Spleen (tissue), 7 donors: ENCODE measurements around the gene NARS2.

Source experiments
- POLR2A ChIP-seq, 3 donors: fragments of 450-650 bp; IDR thresholded peaks; one replicate each; pipeline ENCODE4 v1.5.1; 2017; ENCODE audit warnings: antibody characterized with exemption in 3 of 3, mild to moderate bottlenecking in 1 of 3
- POLR2AphosphoS5 ChIP-seq, 3 donors: sonication (generic); formaldehyde crosslinking; IDR thresholded peaks; one replicate each; pipeline ENCODE4 v1.5.1; 2017; ENCODE audit warnings: antibody characterized with exemption in 3 of 3
- TF ChIP-seq, protein P1 (sequence below), 11 experiments: fragments of 200-600 bp in 7 of 11; fragments of 450-650 bp in 4 of 11; sonication (generic) in 4 of 11; IDR thresholded peaks in 8 of 11; conservative IDR thresholded peaks in 3 of 11; 1 replicate in 7 of 11; 2 replicates in 4 of 11; pipeline versions ENCODE4 v1.4.0 to v1.8.0; 2016 to 2021; ENCODE audit warnings: antibody characterized with exemption in 11 of 11, inconsistent platforms in 4 of 11, mild to moderate bottlenecking in 1 of 11
- donor health status: DM: no; HTN: no; CAD: no; lungs with moderate emphysema.
- donor health status: DM: no; HTN: no; CAD: no.
- donor health status: DM: no; HTN: no; CAD: no.

DNA sequence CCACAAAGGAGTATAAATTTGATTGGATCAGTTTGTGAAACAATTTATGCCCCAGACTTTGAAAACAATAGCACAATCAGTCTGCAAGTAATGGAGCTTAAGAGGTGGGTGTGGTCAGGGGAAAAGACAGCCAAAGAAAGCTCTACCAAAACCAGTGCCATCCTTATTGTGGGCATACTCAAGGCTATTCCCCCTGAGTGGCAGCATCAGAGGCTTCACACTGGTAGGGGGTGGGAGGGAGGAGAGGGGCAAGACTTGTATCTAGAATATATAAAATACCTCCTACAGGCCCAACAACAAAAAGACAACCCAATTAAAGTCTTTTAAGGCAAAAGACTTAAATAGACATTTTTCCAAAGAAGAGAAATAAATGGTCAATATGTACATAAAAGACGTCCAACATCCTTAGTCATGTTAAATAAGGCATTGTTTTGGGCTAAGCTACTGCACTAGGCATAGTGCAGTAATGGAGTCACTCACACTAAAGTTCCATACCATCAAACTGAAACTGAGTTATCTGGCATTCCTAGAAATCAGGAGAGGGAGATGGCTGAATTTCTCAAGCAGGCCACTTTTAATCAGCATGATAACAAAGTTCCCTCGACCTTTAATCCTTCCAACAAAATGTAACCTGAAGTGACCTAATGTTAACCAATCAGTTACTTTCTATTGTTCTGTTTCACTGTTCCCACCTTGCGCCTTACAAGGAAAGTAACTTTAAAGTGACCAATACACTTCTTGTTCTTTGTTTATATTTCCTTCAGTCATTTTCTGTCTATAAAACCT is 24.8 kb downstream of the NARS2 start:
- TF ChIP-seq POLR2AphosphoS5 (IDR thresholded peaks at IDR 0.05) (no peak), POLR2A (IDR thresholded peaks at IDR 0.05) (no peak)
- TF ChIP-seq, protein P1, sequence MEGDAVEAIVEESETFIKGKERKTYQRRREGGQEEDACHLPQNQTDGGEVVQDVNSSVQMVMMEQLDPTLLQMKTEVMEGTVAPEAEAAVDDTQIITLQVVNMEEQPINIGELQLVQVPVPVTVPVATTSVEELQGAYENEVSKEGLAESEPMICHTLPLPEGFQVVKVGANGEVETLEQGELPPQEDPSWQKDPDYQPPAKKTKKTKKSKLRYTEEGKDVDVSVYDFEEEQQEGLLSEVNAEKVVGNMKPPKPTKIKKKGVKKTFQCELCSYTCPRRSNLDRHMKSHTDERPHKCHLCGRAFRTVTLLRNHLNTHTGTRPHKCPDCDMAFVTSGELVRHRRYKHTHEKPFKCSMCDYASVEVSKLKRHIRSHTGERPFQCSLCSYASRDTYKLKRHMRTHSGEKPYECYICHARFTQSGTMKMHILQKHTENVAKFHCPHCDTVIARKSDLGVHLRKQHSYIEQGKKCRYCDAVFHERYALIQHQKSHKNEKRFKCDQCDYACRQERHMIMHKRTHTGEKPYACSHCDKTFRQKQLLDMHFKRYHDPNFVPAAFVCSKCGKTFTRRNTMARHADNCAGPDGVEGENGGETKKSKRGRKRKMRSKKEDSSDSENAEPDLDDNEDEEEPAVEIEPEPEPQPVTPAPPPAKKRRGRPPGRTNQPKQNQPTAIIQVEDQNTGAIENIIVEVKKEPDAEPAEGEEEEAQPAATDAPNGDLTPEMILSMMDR (IDR thresholded peaks at IDR 0.05 in 8 of 11, conservative IDR thresholded peaks at IDR 0.05 in 3 of 11): no peak
